Effector memory CD8-positive, alpha-beta T cell (primary cell): Measurements from ENCODE around the gene SLC25A21.

Experiments used
- ATAC-seq: fragments of 150-1000 bp; cut with Tn5 transposase; replicated peaks from 2 replicates; pipeline ENCODE4 v1.10.0; 2021; ENCODE audit warnings: mild to moderate bottlenecking, moderate library complexity
- DNase-seq, 3 experiments: peaks; one replicate each; pipeline ENCODE4 v3.0.0; 2021
- H3K27ac Mint-ChIP-seq, 2 donors: one replicate each; pipeline ENCODE4 v1.8.0; 2022; ENCODE audit warnings: mild to moderate bottlenecking in 2 of 2, mixed read lengths in 2 of 2, moderate library complexity in 2 of 2
- H3K27me3 Mint-ChIP-seq, 2 donors: one replicate each; pipeline ENCODE4 v1.8.0; 2022; ENCODE audit warnings: mixed read lengths in 2 of 2
- H3K36me3 Mint-ChIP-seq: one replicate; pipeline ENCODE4 v1.8.0; 2022; ENCODE audit warnings: mild to moderate bottlenecking, moderate library complexity, mixed read lengths; ENCODE audit not compliant: insufficient read depth
- H3K4me1 Mint-ChIP-seq, 2 donors: one replicate each; pipeline ENCODE4 v1.8.0; 2022; ENCODE audit warnings: low read depth in 2 of 2, mixed read lengths in 2 of 2
- H3K4me3 Mint-ChIP-seq, 2 donors: one replicate each; pipeline ENCODE4 v1.8.0; 2022; ENCODE audit warnings: mild to moderate bottlenecking in 2 of 2, mixed read lengths in 2 of 2, moderate library complexity in 2 of 2
- H3K9me3 Mint-ChIP-seq, 2 donors: one replicate each; pipeline ENCODE4 v1.8.0; 2022; ENCODE audit warnings: mixed read lengths in 2 of 2

SLC25A21 gene

GRCh38 chr14:36649872-36650650 lies 522.3 kb downstream of the SLC25A21 start:
- Mint-ChIP-seq H3K4me3 (no peak overlapping the region), H3K27ac (no peak overlapping the region), H3K27me3 (peaks cover 67 to 69% of the 10 kb centered on the region in 2 donors), H3K36me3 (no peaks in the 10 kb centered on the region), H3K4me1 (no peaks in the 10 kb centered on the region), H3K9me3 (no peaks in the 10 kb centered on the region)
- no peak for DNase-seq
- ATAC-seq, result no peak

GRCh38 chr14:36647824-36648753 lies 524.3 kb downstream of the SLC25A21 start:
- DNase-seq (no peak), ATAC-seq (no peak)
- Mint-ChIP-seq H3K4me3 (no peak overlapping the region), H3K27me3 (peaks cover 51 to 52% of the 10 kb centered on the region in 2 donors), H3K36me3 (no peaks in the 10 kb centered on the region), H3K27ac (no peak overlapping the region), H3K4me1 (no peaks in the 10 kb centered on the region), H3K9me3 (no peaks in the 10 kb centered on the region)

GRCh38 chr14:36647417-36647823 lies 525.0 kb downstream of the SLC25A21 start:
- H3K36me3 Mint-ChIP-seq, result no peaks in the 10 kb centered on the region
- no peaks in the 10 kb centered on the region for H3K4me1 Mint-ChIP-seq
- H3K27me3 Mint-ChIP-seq, result peaks cover 44 to 45% of the 10 kb centered on the region in 2 donors
- H3K9me3 Mint-ChIP-seq, result no peaks in the 10 kb centered on the region
- DNase-seq (no peak), ATAC-seq (no peak)
- H3K4me3 Mint-ChIP-seq, result no peak overlapping the region
- H3K27ac Mint-ChIP-seq, result no peak overlapping the region

- H3K9me3 Mint-ChIP-seq, result no peaks in the 10 kb centered on the region
- peaks cover 40 to 44% of the 10 kb centered on the region in 2 donors for H3K27me3 Mint-ChIP-seq
- H3K4me3 Mint-ChIP-seq, result no peak overlapping the region
- ATAC-seq (no peak), DNase-seq (no peak)
- no peaks in the 10 kb centered on the region for H3K36me3 Mint-ChIP-seq
- H3K27ac Mint-ChIP-seq, result no peak overlapping the region
- H3K4me1 Mint-ChIP-seq, result no peaks in the 10 kb centered on the region
These were observed 525.6 kb downstream of the SLC25A21 start for GRCh38 chr14:36646664-36647416.

GRCh38 chr14:36633580-36633979 lies 538.8 kb downstream of the SLC25A21 start:
- Mint-ChIP-seq H3K9me3 (peaks cover 0 to 9% of the 10 kb centered on the region in 2 donors), H3K27me3 (peaks cover 0 to 3% of the 10 kb centered on the region in 2 donors), H3K27ac (no peak overlapping the region), H3K4me3 (no peak overlapping the region), H3K4me1 (no peaks in the 10 kb centered on the region), H3K36me3 (no peaks in the 10 kb centered on the region)
- no peak for ATAC-seq
- DNase-seq, result no peak
